SH-SY5Y (cell line): ENCODE measurements around the gene LCA5.

Experiments
- GATA2 ChIP-seq: IDR thresholded peaks from 2 replicates; pipeline ENCODE4 v1.6.1; 2011; ENCODE audit warnings: mild to moderate bottlenecking, low read depth, low read length
- GATA3 ChIP-seq: IDR thresholded peaks from 2 replicates; pipeline ENCODE4 v1.6.1; 2011; ENCODE audit warnings: low read depth, mild to moderate bottlenecking, low read length, moderate library complexity

- TF ChIP-seq GATA2: no peak
- no peak for TF ChIP-seq GATA3
Measured at GRCh38 chr6:79453558-79454042, 83.6 kb downstream of the LCA5 start.
